GM19455 (cell line): ENCODE data around the gene FOXG1.

ENCODE experiments used
- ATAC-seq: cut with Tn5 transposase; IDR thresholded peaks from one replicate; pipeline ENCODE4 v1.9.1; 2021; ENCODE audit not compliant: unreplicated experiment

FOXG1 gene

GRCh38 chr14:28761438-28762291, 4.9 kb upstream of the FOXG1 start:
- no peak for ATAC-seq

- no peak for ATAC-seq
Measured at GRCh38 chr14:28762303-28762954, 4.2 kb upstream of the FOXG1 start.

GRCh38 chr14:28762955-28763326, 3.6 kb upstream of the FOXG1 start:
- ATAC-seq, result no peak

GRCh38 chr14:28763751-28764256, 2.8 kb upstream of the FOXG1 start:
- ATAC-seq, result no peak

- ATAC-seq, result no peak
Measured at GRCh38 chr14:28764257-28765160, 2.1 kb upstream of the FOXG1 start.

- ATAC-seq, result no peak
Measured at GRCh38 chr14:28765169-28765830, 1.3 kb upstream of the FOXG1 start.

- ATAC-seq, result no peak
Measured at GRCh38 chr14:28765831-28766468, 637 bp upstream of the FOXG1 start.

- ATAC-seq, result no peak
Measured at GRCh38 chr14:28767030-28767852, 654 bp downstream of the FOXG1 start.

GRCh38 chr14:28767853-28768741, 1.5 kb downstream of the FOXG1 start:
- no peak for ATAC-seq

GRCh38 chr14:28769276-28769880, 2.8 kb downstream of the FOXG1 start:
- ATAC-seq, result no peak

GRCh38 chr14:28770061-28770460, 3.5 kb downstream of the FOXG1 start:
- no peak for ATAC-seq

GRCh38 chr14:28770630-28771029, 4.0 kb downstream of the FOXG1 start:
- no peak for ATAC-seq

GRCh38 chr14:28771168-28771567, 4.6 kb downstream of the FOXG1 start:
- no peak for ATAC-seq

GRCh38 chr14:28772613-28773012, 6.0 kb downstream of the FOXG1 start:
- no peak for ATAC-seq

GRCh38 chr14:28773176-28773575, 6.6 kb downstream of the FOXG1 start:
- ATAC-seq, result no peak

- ATAC-seq, result no peak
Measured at GRCh38 chr14:28773861-28774691, 7.5 kb downstream of the FOXG1 start.
